Raji (cell line): ENCODE results near the gene KHK.

Experiments
- POLR2A ChIP-seq: IDR thresholded peaks from 2 replicates; pipeline ENCODE4 v1.6.1; 2011; ENCODE audit warnings: low read depth, low read length, control low read depth; ENCODE audit not compliant: insufficient read depth

The KHK gene

DNA sequence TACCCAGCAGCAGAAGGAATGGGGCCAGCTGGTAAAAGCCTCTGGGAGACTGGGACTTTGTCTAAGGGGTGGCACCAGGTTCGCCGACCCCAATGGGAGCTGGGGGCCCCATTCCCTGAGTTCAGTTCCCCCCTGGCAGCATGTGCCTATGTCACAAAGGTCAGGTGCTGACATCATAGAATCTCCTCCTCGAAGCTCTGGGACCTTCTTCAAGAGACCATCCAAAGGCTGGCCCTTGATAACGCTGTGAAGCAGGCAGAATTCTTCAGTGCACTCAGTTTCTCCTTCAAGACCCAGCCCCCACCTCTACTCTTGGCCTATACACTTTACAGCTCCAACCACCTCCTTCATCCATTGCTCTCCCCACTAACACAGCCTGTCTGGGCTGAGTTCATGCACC lies 52.7 kb downstream of the KHK start, which contains the start of gene PRR30:
PRR30 (minus strand) TSS at position 101 of the 400 bp plus-strand sequence. CDS start 1,081 bp downstream, outside the sequence.
- no peak for TF ChIP-seq POLR2A

DNA sequence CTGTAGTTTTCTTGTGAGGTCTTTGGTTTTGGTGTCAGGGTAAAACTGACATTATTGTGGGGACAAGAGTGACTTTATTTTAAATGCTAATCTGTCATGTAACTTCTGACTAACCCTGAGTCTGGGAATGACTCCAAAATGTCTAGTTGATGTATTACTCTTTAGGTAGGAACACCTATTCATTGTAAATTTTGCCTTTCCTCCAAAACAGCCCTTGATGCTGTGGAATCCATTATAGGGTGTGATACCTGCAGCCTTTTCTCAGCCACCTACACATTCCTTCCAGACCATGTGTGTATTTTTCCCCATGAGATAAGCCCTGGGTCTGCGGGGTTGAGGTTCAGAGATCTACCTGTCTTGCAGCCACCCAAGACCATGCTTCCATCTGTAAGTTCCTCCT lies 56.7 kb downstream of the KHK start:
- TF ChIP-seq POLR2A: no peak

DNA sequence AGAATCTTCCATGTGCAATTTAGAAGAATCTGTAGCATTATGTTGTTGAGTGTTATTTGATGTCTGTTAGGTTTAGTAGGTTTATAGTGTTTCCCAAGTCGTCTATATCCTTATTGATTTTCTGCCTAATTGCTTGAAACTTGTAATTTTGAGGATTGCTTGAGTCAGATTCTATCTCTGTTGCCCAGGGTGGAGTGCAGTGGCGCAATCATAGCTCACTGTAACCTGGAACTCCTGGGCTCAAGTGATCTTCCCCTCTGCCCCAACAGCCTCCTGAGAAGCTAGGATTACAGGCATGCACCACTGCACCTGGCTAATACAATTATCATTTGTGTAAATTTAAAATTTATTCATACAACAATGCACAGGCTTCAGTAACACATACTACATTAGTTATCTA lies 59.1 kb downstream of the KHK start:
- no peak for TF ChIP-seq POLR2A

- TF ChIP-seq POLR2A: no peak
These were observed 61.4 kb downstream of the KHK start for GRCh38 chr2:27147935-27148334.

- TF ChIP-seq POLR2A: no peak
These were observed 62.3 kb downstream of the KHK start, which contains the start of gene TCF23 for GRCh38 chr2:27148801-27149439. TSS of gene TCF23 (plus strand) at chr2:27149004. CDS start at chr2:27149134, 130 bp downstream.

DNA sequence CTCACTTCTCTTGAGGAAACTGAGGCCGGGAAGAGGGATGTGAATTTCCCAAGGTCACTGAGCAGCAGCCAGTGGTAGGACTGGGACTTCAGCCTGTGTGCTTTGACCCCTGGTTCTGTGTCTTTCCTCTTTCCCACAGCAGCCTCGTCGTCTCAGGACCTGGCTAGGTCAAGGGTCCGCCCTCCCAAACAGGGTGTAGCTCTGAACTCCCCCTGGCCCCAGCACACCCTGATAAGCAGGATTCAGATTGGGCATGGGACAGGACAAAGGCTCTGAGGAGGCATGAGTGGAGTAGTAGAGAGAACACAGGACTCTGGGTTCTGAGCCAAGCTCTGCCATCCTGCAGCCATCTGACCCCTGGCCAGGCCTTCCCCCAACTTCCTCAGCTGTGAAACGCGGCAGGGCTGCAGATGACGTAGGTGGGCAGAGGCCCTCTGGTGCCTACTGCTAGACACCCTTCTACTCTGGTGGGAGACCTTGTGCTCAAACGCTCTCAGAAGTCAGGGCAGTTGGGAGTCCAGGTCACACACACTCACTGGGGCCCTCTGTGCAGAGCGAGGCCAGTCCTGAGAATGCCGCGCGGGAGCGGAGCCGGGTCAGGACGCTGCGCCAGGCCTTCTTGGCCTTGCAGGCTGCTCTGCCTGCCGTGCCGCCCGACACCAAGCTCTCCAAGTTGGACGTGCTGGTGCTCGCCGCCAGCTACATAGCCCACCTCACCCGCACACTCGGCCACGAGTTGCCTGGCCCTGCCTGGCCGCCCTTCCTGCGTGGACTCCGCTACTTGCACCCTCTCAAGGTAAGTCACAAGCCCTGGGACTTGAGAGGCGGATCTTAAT lies 63.2 kb downstream of the KHK start:
- no peak for TF ChIP-seq POLR2A
